Right atrium auricular region (tissue), 2 donors: Measurements from ENCODE around the gene NECAB3. TPM values are rescaled to one million over a fixed set of nuclear protein-coding genes. Genes with fewer than 3 reads are reported as not detected.

Experiments used
- DNase-seq: peaks from one replicate; pipeline ENCODE4 v3.0.0-alpha.2; 2019; ENCODE audit warnings: low spot score
- H3K27ac ChIP-seq, 2 donors: fragments of 200-600 bp; sonication (generic); 1 replicate in 1 of 2; 2 replicates in 1 of 2; pipeline ENCODE4 v1.5.1; 2016 to 2019
- H3K27me3 ChIP-seq, 2 donors: fragments of 200-600 bp; sonication (generic); one replicate each; pipeline versions ENCODE4 v1.5.1 to v1.6.0; 2017 to 2019
- H3K36me3 ChIP-seq: fragments of 200-600 bp; sonication (generic); one replicate; pipeline ENCODE4 v1.5.1; 2016
- H3K4me1 ChIP-seq, 2 donors: fragments of 200-600 bp; sonication (generic); one replicate each; pipeline versions ENCODE4 v1.5.1 to v1.6.0; 2017 to 2019
- H3K4me3 ChIP-seq, 2 donors: fragments of 200-600 bp; sonication (generic); 1 replicate in 1 of 2; 2 replicates in 1 of 2; pipeline ENCODE4 v1.5.1; 2017 to 2019; ENCODE audit warnings: mild to moderate bottlenecking in 1 of 2, moderate library complexity in 1 of 2
- H3K9me3 ChIP-seq, 2 donors: fragments of 200-600 bp; sonication (generic); one replicate each; pipeline ENCODE4 v1.5.1; 2019
- total RNA-seq, 2 donors: library from RNA; depleted of rRNA; stranded (reverse); fragments of >200 nt; gene quantifications; one replicate each; pipeline ENCODE4 v1.1.0, GENCODE V29; 2016
- TF ChIP-seq, protein P1 (sequence below), 2 donors: fragments of 200-600 bp; sonication (generic); IDR thresholded peaks; one replicate each; pipeline ENCODE4 v1.5.1; 2019; ENCODE audit warnings: antibody characterized with exemption in 2 of 2

Gene NECAB3
- total RNA-seq, 2 donors from 2014 or later, result 81.7 to 88.4 TPM

DNA sequence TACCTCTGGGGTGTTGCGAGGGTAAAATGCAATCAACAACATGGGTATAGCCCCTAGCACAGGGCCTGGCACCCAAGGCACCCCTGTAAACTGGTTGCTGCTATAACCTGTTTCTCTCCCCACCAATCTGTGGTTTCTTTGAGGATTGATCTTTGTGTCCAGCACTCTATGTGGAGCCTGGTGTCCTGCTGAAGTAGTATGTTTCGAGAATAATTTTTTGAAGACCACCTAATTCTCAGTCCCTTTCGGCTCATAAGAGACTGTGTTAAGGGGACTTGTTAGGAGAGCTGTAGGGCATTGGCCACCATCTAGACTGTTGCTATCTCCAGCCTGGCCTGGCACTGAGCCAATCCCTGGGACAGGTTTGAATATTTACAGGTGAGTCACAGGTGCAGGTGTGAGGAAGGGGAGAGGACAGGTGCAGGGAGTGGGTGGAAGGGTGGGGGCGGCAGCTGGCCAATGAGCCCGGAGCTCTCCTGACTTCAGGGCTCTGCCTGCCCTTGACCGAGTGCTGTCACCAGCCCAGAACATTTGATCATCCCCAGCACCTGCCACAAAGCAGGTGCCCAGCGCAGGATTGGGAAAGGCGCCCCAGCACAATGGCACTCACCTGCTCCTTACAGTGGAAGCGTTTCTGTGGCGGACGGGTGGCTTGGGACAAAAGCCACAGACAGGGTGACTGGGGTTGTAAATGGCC, 20.2 kb downstream of the NECAB3 start:
- Histone ChIP-seq H3K9me3 (no peaks in the 10 kb centered on the region), H3K27me3 (no peaks in the 10 kb centered on the region), H3K4me3 (no peak overlapping the region), H3K27ac (no peak overlapping the region), H3K4me1 (peaks cover 0 to 10% of the 10 kb centered on the region in 2 donors), H3K36me3 (peaks cover 3% of the 10 kb centered on the region)
- TF ChIP-seq, protein P1, sequence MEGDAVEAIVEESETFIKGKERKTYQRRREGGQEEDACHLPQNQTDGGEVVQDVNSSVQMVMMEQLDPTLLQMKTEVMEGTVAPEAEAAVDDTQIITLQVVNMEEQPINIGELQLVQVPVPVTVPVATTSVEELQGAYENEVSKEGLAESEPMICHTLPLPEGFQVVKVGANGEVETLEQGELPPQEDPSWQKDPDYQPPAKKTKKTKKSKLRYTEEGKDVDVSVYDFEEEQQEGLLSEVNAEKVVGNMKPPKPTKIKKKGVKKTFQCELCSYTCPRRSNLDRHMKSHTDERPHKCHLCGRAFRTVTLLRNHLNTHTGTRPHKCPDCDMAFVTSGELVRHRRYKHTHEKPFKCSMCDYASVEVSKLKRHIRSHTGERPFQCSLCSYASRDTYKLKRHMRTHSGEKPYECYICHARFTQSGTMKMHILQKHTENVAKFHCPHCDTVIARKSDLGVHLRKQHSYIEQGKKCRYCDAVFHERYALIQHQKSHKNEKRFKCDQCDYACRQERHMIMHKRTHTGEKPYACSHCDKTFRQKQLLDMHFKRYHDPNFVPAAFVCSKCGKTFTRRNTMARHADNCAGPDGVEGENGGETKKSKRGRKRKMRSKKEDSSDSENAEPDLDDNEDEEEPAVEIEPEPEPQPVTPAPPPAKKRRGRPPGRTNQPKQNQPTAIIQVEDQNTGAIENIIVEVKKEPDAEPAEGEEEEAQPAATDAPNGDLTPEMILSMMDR (IDR thresholded peaks at IDR 0.05), result no peak
- DNase-seq, result no peak

DNA sequence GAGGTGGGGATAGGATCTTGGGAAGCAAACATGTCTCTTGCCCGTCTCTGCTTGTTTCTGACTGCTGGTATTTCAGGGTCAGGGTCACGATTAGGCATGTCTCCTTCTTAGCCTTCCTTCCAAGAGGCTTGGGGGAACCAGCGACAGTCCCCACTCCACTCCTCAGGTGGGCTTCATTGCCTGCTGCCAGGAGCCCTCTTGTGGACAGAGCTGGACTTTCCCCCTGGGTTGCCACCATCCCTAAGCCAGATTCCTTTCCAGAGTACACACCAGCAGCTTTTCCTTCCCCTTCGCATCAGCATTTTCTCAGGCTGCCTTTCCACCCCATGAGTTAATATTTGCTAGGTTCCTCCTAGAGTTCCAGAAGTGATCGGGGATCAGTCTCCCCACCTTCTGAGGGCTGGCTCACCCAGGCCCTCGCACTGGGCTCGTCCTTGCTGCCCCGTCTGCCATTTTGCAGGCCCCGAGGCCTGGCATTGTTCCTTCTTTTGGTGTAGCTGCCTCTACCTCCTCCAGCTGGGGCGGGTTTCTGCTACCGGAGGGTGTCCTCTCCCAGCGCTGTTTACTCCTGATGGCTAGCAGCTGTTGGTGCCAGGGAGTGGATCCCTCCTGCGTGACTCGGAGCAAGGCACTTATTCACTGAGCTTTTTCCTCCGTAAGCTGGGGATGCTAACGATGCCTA, 20.9 kb downstream of the NECAB3 start:
- H3K4me3 ChIP-seq, result no peak overlapping the region
- TF ChIP-seq, protein P1 (IDR thresholded peaks at IDR 0.05), result peak; percentile 58 to 81

DNA sequence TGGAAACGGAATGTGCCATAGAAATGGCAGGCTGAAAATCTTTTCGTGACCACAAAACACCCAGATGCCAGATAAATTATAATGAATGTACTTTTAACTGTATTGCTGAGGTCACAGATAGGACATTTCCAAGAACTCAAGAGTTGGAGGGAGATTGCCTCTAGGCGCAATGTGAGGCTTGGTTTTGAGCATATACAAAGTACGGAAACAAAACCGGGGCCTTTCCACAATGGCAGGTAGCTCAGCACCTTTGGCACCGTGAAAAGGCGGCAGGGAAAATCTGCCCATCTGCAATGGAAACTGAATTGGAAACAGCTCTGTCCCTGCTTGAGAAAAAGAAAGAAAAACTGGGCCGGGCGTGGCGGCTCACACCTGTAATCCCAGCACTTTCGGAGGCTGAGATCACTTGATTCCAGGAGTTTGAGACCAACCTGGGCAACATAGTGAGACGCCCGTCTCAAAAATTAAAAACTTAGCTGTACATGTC, 22.6 kb downstream of the NECAB3 start:
- TF ChIP-seq, protein P1 (IDR thresholded peaks at IDR 0.05), result no peak
- DNase-seq, result no peak
- H3K36me3 ChIP-seq, result no peaks in the 10 kb centered on the region

More for the DNA sequence above, 20.9 kb downstream of the NECAB3 start:
- no peaks in the 10 kb centered on the region for H3K36me3 ChIP-seq
- H3K4me1 ChIP-seq, result peaks cover 0 to 17% of the 10 kb centered on the region in 2 donors
- no peak overlapping the region for H3K27ac ChIP-seq
- no peaks in the 10 kb centered on the region for H3K27me3 ChIP-seq
- peak; percentile 82 for DNase-seq
- H3K9me3 ChIP-seq, result no peaks in the 10 kb centered on the region

DNA sequence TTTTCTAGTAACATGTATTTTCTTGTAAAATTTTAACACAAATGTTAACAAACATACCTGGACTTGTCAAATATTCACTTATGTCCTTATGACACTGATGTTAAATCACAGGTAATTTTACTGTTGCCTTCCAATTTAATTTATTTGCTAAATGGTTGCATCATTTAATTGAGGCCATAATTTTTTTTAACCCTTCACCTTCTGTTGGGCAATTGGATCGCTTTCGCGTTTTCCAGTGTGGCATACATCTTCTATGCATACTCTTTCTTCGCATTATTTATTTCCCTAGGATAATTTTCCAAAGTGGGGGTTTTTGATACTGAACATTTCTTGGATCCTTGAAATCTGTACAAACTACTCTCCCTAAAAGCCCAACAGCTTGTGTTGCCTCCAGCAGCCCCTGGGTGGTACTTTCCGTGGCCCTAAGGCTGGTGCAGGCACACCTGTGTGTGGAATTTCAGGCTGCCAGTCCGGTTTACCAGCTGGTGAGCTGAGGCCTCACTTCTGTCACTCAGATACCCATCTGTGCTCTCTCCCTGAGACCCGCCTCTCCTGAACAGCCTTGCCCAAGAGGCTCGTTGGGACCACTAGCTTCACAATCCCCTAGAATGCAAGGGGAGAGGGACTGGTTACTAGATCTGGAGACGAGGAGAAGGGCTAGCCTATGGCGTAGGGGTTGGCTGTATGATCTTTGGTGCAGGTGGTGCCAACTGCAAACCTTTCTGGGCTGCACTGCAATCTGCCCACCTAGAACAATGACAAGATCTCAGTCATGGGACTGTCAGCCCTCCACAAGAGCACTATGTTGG, 23.3 kb downstream of the NECAB3 start:
- DNase-seq, result no peak
- no peaks in the 10 kb centered on the region for H3K27me3 ChIP-seq
- peaks cover 0 to 31% of the 10 kb centered on the region in 2 donors for H3K4me1 ChIP-seq
- TF ChIP-seq, protein P1 (IDR thresholded peaks at IDR 0.05), result no peak
- H3K9me3 ChIP-seq, result no peaks in the 10 kb centered on the region
- H3K4me3 ChIP-seq, result no peak overlapping the region
- H3K36me3 ChIP-seq, result no peaks in the 10 kb centered on the region
- no peak overlapping the region for H3K27ac ChIP-seq

More for the DNA sequence above, 22.6 kb downstream of the NECAB3 start:
- Histone ChIP-seq H3K27ac (no peak overlapping the region), H3K9me3 (no peaks in the 10 kb centered on the region), H3K4me3 (no peak overlapping the region), H3K4me1 (peaks cover 0 to 31% of the 10 kb centered on the region in 2 donors), H3K27me3 (no peaks in the 10 kb centered on the region)

DNA sequence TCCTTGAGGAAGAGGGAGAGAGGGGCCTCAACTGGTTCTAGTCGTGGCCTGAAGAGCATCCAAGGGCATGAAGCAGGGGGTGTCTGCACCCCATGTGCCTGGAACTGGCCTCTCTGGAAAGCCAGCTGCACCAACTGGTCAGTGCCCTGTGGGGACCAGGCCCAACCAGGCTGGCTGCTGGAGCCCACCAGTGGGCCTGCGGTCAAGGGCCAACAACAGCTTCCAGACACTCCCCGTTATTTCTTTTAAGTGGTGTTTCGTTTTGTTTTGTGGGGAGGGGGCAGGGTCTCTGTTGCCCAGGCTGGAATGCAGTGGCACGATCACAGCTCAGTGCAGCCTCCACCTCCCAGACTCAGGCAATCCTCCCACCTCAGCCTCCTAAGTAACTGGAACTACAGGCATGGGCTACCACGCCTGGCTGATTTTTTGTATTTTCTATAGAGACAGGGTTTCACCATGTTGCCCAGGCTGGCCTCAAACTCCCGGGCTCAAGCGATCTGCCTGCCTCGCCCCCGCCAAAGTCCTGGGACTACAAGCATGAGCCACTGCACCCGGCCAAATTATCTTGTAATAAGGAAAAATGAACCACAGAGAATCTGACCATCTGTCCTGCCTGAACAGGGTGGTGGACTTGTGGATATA, 24.0 kb downstream of the NECAB3 start:
- no peaks in the 10 kb centered on the region for H3K27me3 ChIP-seq
- peaks cover 0 to 31% of the 10 kb centered on the region in 2 donors for H3K4me1 ChIP-seq
- H3K4me3 ChIP-seq, result no peak overlapping the region
- peaks cover 6% of the 10 kb centered on the region for H3K36me3 ChIP-seq
- no peaks in the 10 kb centered on the region for H3K9me3 ChIP-seq
- TF ChIP-seq, protein P1 (IDR thresholded peaks at IDR 0.05), result no peak
- no peak for DNase-seq
- no peak overlapping the region for H3K27ac ChIP-seq
